ENCODE measurements around the gene CFAP100. TPM values are rescaled to one million over a fixed set of nuclear protein-coding genes. Genes with fewer than 3 reads are reported as not detected.

CFAP100 gene
- total and polyA plus RNA-seq, 12 donors, result 0.17 TPM; not detected in 11

GRCh38 chr3:126472277-126473006 is 77.7 kb downstream of the CFAP100 start:
- Histone ChIP-seq H3K27ac (peak overlapping the region in 4 of 5 donors; percentile 39 to 84 (median 64)), H3K27me3 (no peaks in the 10 kb centered on the region), H3K4me3 (peak overlapping the region in 1 of 4 donors; percentile 87), H3K4me1 (replicated peaks in 1 of 2) (peaks cover 31 to 53% of the 10 kb centered on the region in 2 donors), H3K9me3 (replicated peaks in 1 of 3) (no peaks in the 10 kb centered on the region), H3K36me3 (replicated peaks in 1 of 2) (peaks cover 0 to 47% of the 10 kb centered on the region in 2 donors)
- intact Hi-C loops (cut with DNase I), result no loop called here
- WGBS, 4 donors, result 29 to 42% (median 40%) methylated on average over 8 of the region's 8 CpGs
- peak; percentile 53 to 93 (median 88) for DNase-seq
- TF ChIP-seq POLR2A (IDR thresholded peaks at IDR 0.05), result peak in 1 of 2 donors; percentile 58
- peak in 1 of 6 experiments; percentile 6 for TF ChIP-seq CTCF (IDR thresholded peaks at IDR 0.05)

- Histone ChIP-seq H3K27me3 (no peaks in the 10 kb centered on the region), H3K9me3 (replicated peaks in 1 of 3) (no peaks in the 10 kb centered on the region), H3K4me3 (peak overlapping the region in 1 of 4 donors; percentile 87), H3K27ac (peak overlapping the region in 3 of 5 donors; percentile 57 to 84 (median 70)), H3K36me3 (replicated peaks in 1 of 2) (peaks cover 0 to 36% of the 10 kb centered on the region in 2 donors), H3K4me1 (replicated peaks in 1 of 2) (peaks cover 31 to 44% of the 10 kb centered on the region in 2 donors)
- DNase-seq, result peak in 1 of 7 donors; percentile 9
- intact Hi-C loops (cut with DNase I), result no loop called here
- WGBS, 4 donors, result 77 to 82% (median 80%) methylated on average over 12 to 14 of the region's 14 CpGs
- no peak for TF ChIP-seq CTCF (IDR thresholded peaks at IDR 0.05)
- TF ChIP-seq POLR2A (IDR thresholded peaks at IDR 0.05), result no peak
These were observed 78.8 kb downstream of the CFAP100 start for GRCh38 chr3:126473292-126474168.

DNA sequence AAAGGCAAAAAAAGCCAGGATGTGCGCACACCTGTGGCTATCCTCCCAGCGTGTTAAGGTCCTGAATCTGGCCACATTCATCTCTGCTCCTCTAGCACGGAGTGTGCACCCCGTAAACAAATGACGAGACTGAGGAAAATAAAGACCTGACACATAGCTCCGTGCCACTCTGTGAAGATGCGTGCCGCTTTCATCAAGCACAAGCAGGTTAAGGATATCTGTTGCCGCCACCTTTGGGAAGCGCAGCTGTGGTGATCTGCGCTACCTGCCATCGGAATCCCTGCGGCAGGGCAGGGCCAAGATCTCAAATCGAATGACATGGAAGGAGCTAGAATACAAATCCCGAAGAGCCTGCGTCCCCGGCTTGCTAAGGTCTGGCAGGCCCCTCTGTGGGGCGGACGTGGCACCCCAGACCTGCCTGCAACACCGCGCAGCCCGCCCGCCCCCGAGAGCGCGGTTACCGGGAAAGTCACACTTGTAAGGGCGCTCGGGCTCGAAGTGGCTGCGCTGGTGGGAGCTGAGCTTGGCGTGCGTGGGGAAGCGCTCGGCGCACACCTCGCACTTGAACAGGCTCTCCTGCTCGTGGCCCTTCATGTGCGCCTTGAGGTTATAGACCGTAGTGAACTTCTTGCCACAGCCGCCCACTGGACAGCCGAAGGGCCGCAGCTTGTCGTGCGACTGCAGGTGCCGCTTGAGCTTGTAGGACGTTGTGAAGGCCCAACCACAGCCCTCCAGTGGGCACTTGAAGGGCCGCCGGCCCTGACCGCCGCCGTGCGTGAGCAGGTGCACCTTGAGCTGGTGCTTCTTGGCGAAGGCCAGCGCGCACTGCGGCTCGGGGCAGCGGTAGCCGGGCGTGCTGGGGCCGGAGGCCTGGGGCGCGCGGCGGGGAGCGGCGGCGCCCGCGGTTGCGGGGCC is 80.0 kb downstream of the CFAP100 start:
- H3K9me3 ChIP-seq (replicated peaks in 1 of 3), result no peaks in the 10 kb centered on the region
- H3K4me1 ChIP-seq (replicated peaks in 1 of 2), result peaks cover 31 to 43% of the 10 kb centered on the region in 2 donors
- DNase-seq, result peak; percentile 61 to 85 (median 71)
- peak overlapping the region; percentile 20 to 99 (median 95) for H3K27ac ChIP-seq
- 5 to 32% (median 10%) methylated on average over 8 to 72 of the region's 72 CpGs for WGBS, 4 donors
- peaks cover 0 to 24% of the 10 kb centered on the region in 2 donors for H3K36me3 ChIP-seq (replicated peaks in 1 of 2)
- intact Hi-C loops (cut with DNase I), result no loop called here
- no peaks in the 10 kb centered on the region for H3K27me3 ChIP-seq
- TF ChIP-seq CTCF (IDR thresholded peaks at IDR 0.05) (peak in 4 of 6 experiments; percentile 4 to 36 (median 21)), POLR2A (IDR thresholded peaks at IDR 0.05) (peak in 1 of 2 donors; percentile 48)
- H3K4me3 ChIP-seq, result peak overlapping the region in 2 of 4 donors; percentile 37 to 87

Measured in adrenal gland (tissue), 12 donors.